HepG2 (cell line): ENCODE results near the gene EPB41. TPM values are rescaled to one million over a fixed set of nuclear protein-coding genes. Genes with fewer than 3 reads are reported as not detected.

Experiments used
- ATAC-seq: fragments of 200-7000 bp; cut with Tn5 transposase; 3 replicates; pipeline ENCODE4 v1.9.1; 2020; ENCODE audit warnings: mild to moderate bottlenecking, moderate library complexity
- BruUV-seq: library from RNA; stranded (reverse); fragments of 400-500 nt; replicated peaks from 2 replicates; lab custom pipeline; 2021; lab: Mats Ljungman, UMichigan
- CTCF ChIA-PET: fragments of 300-600 bp; formaldehyde crosslinking; extraction: SDS; loops from one replicate; lab custom pipeline; 2021; ENCODE audit warnings: low total read pairs, inconsistent platforms, low intra/inter-chr PET ratio; lab: Yijun Ruan, JAX
- POLR2A ChIA-PET: fragments of 350-600 bp; sonication (Branson Sonifier 250); formaldehyde crosslinking; loops from one replicate; lab custom pipeline; 2020; ENCODE audit warnings: antibody characterized with exemption, inconsistent platforms; lab: Yijun Ruan, JAX
- DNase-seq: peaks from one replicate; pipeline ENCODE4 v3.0.0-alpha.2; 2015; ENCODE audit warnings: low spot score
- FAIRE-seq: peaks from 3 replicates; lab custom pipeline; 2011; peaks lifted over from hg19 to GRCh38; lab: Jason Lieb, UNC
- H2AFZ ChIP-seq: one replicate; pipeline ENCODE4 v1.6.1; 2011; ENCODE audit warnings: low read length, inconsistent platforms
- H3K27ac ChIP-seq: fragments of 300-600 bp; 3 replicates; pipeline ENCODE4 v1.8.0; 2011; ENCODE audit warnings: mixed run types, mild to moderate bottlenecking, mixed read lengths, low read length, inconsistent platforms; ENCODE audit not compliant: insufficient read depth; ENCODE audit errors: extremely low read length
- H3K27me3 ChIP-seq, 2 experiments: fragments of 200-600 bp in 1 of 2; 2 replicates in 1 of 2; 3 replicates in 1 of 2; pipeline versions ENCODE4 v1.6.0 to v1.8.0; 2011; ENCODE audit warnings: low read length in 2 of 2, mild to moderate bottlenecking in 2 of 2, moderate library complexity in 2 of 2, inconsistent platforms in 1 of 2; ENCODE audit not compliant: insufficient read depth in 2 of 2, control insufficient read depth in 1 of 2
- H3K36me3 ChIP-seq, 2 experiments: fragments of 200-600 bp in 1 of 2; replicated peaks in 1 of 2; 2 replicates in 1 of 2; 3 replicates in 1 of 2; pipeline versions ENCODE4 v1.5.1 to v1.8.0; 2011; ENCODE audit warnings: low read length in 2 of 2, inconsistent platforms in 1 of 2; ENCODE audit not compliant: insufficient read depth in 2 of 2, control insufficient read depth in 1 of 2
- H3K4me1 ChIP-seq: 2 replicates; pipeline ENCODE4 v1.5.1; 2012; ENCODE audit warnings: low read length, inconsistent platforms; ENCODE audit not compliant: insufficient read depth
- H3K4me2 ChIP-seq: 2 replicates; pipeline ENCODE4 v1.6.0; 2011; ENCODE audit warnings: low read depth, low read length, inconsistent platforms
- H3K4me3 ChIP-seq, 3 experiments: fragments of 200-600 bp in 1 of 3; sonication (generic), shearing (Covaris generic) in 1 of 3; replicated peaks in 1 of 3; 2 replicates each; pipeline ENCODE4 v1.5.1; 2011 to 2016; ENCODE audit warnings: low read length in 3 of 3, inconsistent platforms in 2 of 3, low read depth in 2 of 3, mild to moderate bottlenecking in 2 of 3, control low read depth in 1 of 3, mixed read lengths in 1 of 3; ENCODE audit not compliant: insufficient read depth in 1 of 3
- H3K79me2 ChIP-seq: one replicate; pipeline ENCODE4 v1.6.1; 2011; ENCODE audit warnings: low read length, inconsistent platforms; ENCODE audit not compliant: insufficient read depth
- H3K9ac ChIP-seq: 2 replicates; pipeline ENCODE4 v1.6.0; 2011; ENCODE audit warnings: mild to moderate bottlenecking, low read depth, low read length, inconsistent platforms; ENCODE audit not compliant: insufficient read depth
- H3K9me3 ChIP-seq: 2 replicates; pipeline ENCODE4 v1.5.1; 2012; ENCODE audit warnings: mild to moderate bottlenecking, low read length
- H4K20me1 ChIP-seq: 2 replicates; pipeline ENCODE4 v1.6.0; 2011; ENCODE audit warnings: inconsistent platforms, mild to moderate bottlenecking, low read length, moderate library complexity; ENCODE audit not compliant: insufficient read depth
- GABPA ChIP-seq, 2 experiments: IDR thresholded peaks; 2 replicates each; pipeline ENCODE4 v1.6.1; 2011 to 2016; ENCODE audit warnings: low read depth in 2 of 2, low read length in 1 of 2, missing biosample characterization in 1 of 2, missing genetic modification characterization in 1 of 2
- GLMP ChIP-seq: sonication (generic); formaldehyde crosslinking; IDR thresholded peaks from 2 replicates; pipeline ENCODE4 v1.9.0; 2021; ENCODE audit warnings: missing genetic modification reagents, mild to moderate bottlenecking, borderline replicate concordance
- HINFP ChIP-seq: sonication (generic); formaldehyde crosslinking; IDR thresholded peaks from 2 replicates; pipeline ENCODE4 v1.4.0; 2020; ENCODE audit warnings: low read depth, mild to moderate bottlenecking, missing genetic modification reagents
- HNF4G ChIP-seq, 2 experiments: sonication (generic) in 1 of 2; formaldehyde crosslinking in 1 of 2; IDR thresholded peaks; 2 replicates each; pipeline versions ENCODE4 v1.4.0 to v1.6.1; 2011 to 2020; ENCODE audit warnings: borderline replicate concordance in 2 of 2, low read depth in 2 of 2, mild to moderate bottlenecking in 2 of 2, low read length in 1 of 2, missing genetic modification reagents in 1 of 2, moderate library complexity in 1 of 2
- HOXA3 ChIP-seq: sonication (generic); formaldehyde crosslinking; IDR thresholded peaks from 2 replicates; pipeline ENCODE4 v1.5.0; 2020; ENCODE audit warnings: missing genetic modification reagents
- MAFG ChIP-seq: sonication (generic); formaldehyde crosslinking; IDR thresholded peaks from 2 replicates; pipeline ENCODE4 v1.5.1; 2020; ENCODE audit warnings: mild to moderate bottlenecking, missing genetic modification reagents
- NR2F6 ChIP-seq, 2 experiments: IDR thresholded peaks; 2 replicates each; pipeline ENCODE4 v1.6.1; 2016; ENCODE audit warnings: antibody characterized with exemption in 1 of 2, mild to moderate bottlenecking in 1 of 2
- TCF7 ChIP-seq: sonication (generic); IDR thresholded peaks from 2 replicates; pipeline ENCODE4 v1.6.1; 2016; ENCODE audit warnings: antibody characterized with exemption, low read depth
- YY1 ChIP-seq: IDR thresholded peaks from 2 replicates; pipeline ENCODE4 v1.6.1; 2011; ENCODE audit warnings: low read length, low read depth, moderate library complexity, mild to moderate bottlenecking; ENCODE audit not compliant: insufficient read depth, insufficient replicate concordance
- ZNF264 ChIP-seq: sonication (generic); formaldehyde crosslinking; IDR thresholded peaks from 2 replicates; pipeline ENCODE4 v1.4.0; 2020; ENCODE audit warnings: missing genetic modification reagents
- ZNF33A ChIP-seq: sonication (generic); formaldehyde crosslinking; IDR thresholded peaks from 2 replicates; pipeline ENCODE4 v1.5.1; 2020; ENCODE audit warnings: missing genetic modification reagents, mild to moderate bottlenecking, moderate library complexity, borderline replicate concordance
- ZNF512 ChIP-seq: sonication (generic); formaldehyde crosslinking; IDR thresholded peaks from 2 replicates; pipeline ENCODE4 v1.4.0; 2020; ENCODE audit warnings: mild to moderate bottlenecking, missing genetic modification reagents
- ZNF710 ChIP-seq: sonication (generic); formaldehyde crosslinking; IDR thresholded peaks from 2 replicates; pipeline ENCODE4 v1.5.0; 2020; ENCODE audit warnings: mild to moderate bottlenecking, missing genetic modification reagents, borderline replicate concordance
- WGBS: methylation state at CpG from one replicate; pipeline ENCODE4 v1.1.6; 2017; ENCODE audit warnings: low lambda C conversion rate; 5-methylcytosine and 5-hydroxymethylcytosine counted together
- in situ Hi-C: cut with HindIII; loops from 2 replicates; pipeline ENCODE4 v1.10.0; 2017; ENCODE audit warnings: low pct_unique_long_range_greater_than_20kb; ENCODE audit not compliant: extremely low pct_ligation_motif_present
- intact Hi-C: fragments of 100-400 bp; cut with micrococcal nuclease; formaldehyde crosslinking; loops from one replicate; pipeline ENCODE4 v1.10.0; 2022; ENCODE audit not compliant: unreplicated experiment
- polyA plus RNA-seq, 8 experiments: library from polyadenylated mRNA; depleted of rRNA in 3 of 8; stranded (reverse) in 7 of 8; unstranded in 1 of 8; fragments of >200 nt; fragmentation: Illumina TruSeq in 4 of 8; extraction: Trizol in 4 of 8; gene quantifications; 2 replicates each; pipeline versions ENCODE4 v1.2.1 to v1.2.3, GENCODE V29; 2011 to 2016; ENCODE audit warnings: low read depth in 4 of 8, missing spikeins in 1 of 8, mixed read lengths in 1 of 8; ENCODE audit not compliant: insufficient read depth in 1 of 8
- total RNA-seq, 5 experiments: library from RNA; depleted of rRNA; stranded (reverse); fragments of >200 nt; fragmentation: Illumina TruSeq; extraction: Trizol; gene quantifications; 2 replicates each; pipeline ENCODE4 v1.2.3, GENCODE V29; 2016; ENCODE audit warnings: low read depth in 1 of 5

EPB41 gene
- total and polyA plus RNA-seq, 2 of the 13 experiments (the other 11 are each of a cell fraction or from before 2014, with no cell fraction given) = 34.5 to 46.7 TPM

GRCh38 chr1:28890836-28891235 lies 23.5 kb upstream of the EPB41 start:
- TF ChIP-seq HOXA3 (CRISPR knock-in tag) (no peak), HINFP (CRISPR knock-in tag) (no peak), NR2F6 (IDR thresholded peaks at IDR 0.05) (no peak), NR2F6 (CRISPR knock-in tag; IDR thresholded peaks at IDR 0.05) (no peak), YY1 (no peak), TCF7 (no peak), ZNF33A (CRISPR knock-in tag) (no peak), MAFG (CRISPR knock-in tag) (no peak), GABPA (IDR thresholded peaks at IDR 0.05; ENCODE audit: low read depth, low read length) (no peak), GABPA (CRISPR knock-in tag; IDR thresholded peaks at IDR 0.05; ENCODE audit: low read depth) (no peak), ZNF710 (CRISPR knock-in tag) (no peak), HNF4G (IDR thresholded peaks at IDR 0.05; ENCODE audit: borderline replicate concordance, low read depth, low read length) (no peak), HNF4G (CRISPR knock-in tag; IDR thresholded peaks at IDR 0.05; ENCODE audit: borderline replicate concordance, low read depth) (no peak), GLMP (CRISPR knock-in tag) (no peak), ZNF264 (no peak), ZNF512 (CRISPR knock-in tag) (no peak)
- Histone ChIP-seq H3K27me3 (no peaks in the 10 kb centered on the region; a peak in 1 of 5 replicates), H3K9me3 (no peaks in the 10 kb centered on the region), H3K27ac (no peak overlapping the region), H3K79me2 (peaks cover 13% of the 10 kb centered on the region), H4K20me1 (no peaks in the 10 kb centered on the region; the same call in 1 of the 2 replicates), H3K36me3 (peaks cover 1 to 18% of the 10 kb centered on the region in 2 experiments; a peak in 4 of 5 replicates), H3K4me3 (no peak overlapping the region), H3K4me2 (no peak overlapping the region), H3K9ac (no peak overlapping the region), H3K4me1 (peaks cover 17% of the 10 kb centered on the region), H2AFZ (no peak overlapping the region)
- DNase-seq (no peak), FAIRE-seq (no peak), ATAC-seq (no peak)
- in situ Hi-C loops = no loop called here
- CTCF ChIA-PET = no interaction called here
- intact Hi-C loops = no loop called here
- POLR2A ChIA-PET = interaction anchor here (1.2 kb wide), 1 partner anchor 23 kb away, joined by 4 read pairs; the partner anchor contains the start of gene EPB41
- BruUV-seq = no TSS peak
- WGBS = 94% methylated on average over 2 of the region's 2 CpGs
